GM12864 (cell line): ENCODE results near the gene TSEN34.

Experiments used
- DNase-seq: peaks from one replicate; pipeline ENCODE4 v3.0.0-alpha.2; 2011; ENCODE audit warnings: low read depth
- H3K4me3 ChIP-seq: 2 replicates; pipeline ENCODE4 v1.5.1; 2011; ENCODE audit warnings: mild to moderate bottlenecking, low read depth, low read length, control low read depth
- CTCF ChIP-seq: IDR thresholded peaks from 2 replicates; pipeline ENCODE4 v1.5.1; 2011; ENCODE audit warnings: low read depth, mild to moderate bottlenecking, moderate library complexity, low read length, control low read depth, inconsistent platforms; ENCODE audit errors: missing control alignments

Gene TSEN34

GRCh38 chr19:54149021-54149812 lies 41.9 kb upstream of the TSEN34 start:
- DNase-seq, result no peak
- no peak overlapping the region for H3K4me3 ChIP-seq
- no peak for TF ChIP-seq CTCF

- H3K4me3 ChIP-seq, result no peak overlapping the region
- DNase-seq, result no peak
Observed at GRCh38 chr19:54151362-54152035, 39.6 kb upstream of the TSEN34 start.

GRCh38 chr19:54152267-54152666 lies 38.8 kb upstream of the TSEN34 start:
- DNase-seq, result no peak
- no peak for TF ChIP-seq CTCF
- H3K4me3 ChIP-seq, result no peak overlapping the region

More at GRCh38 chr19:54151362-54152035, 39.6 kb upstream of the TSEN34 start:
- no peak for TF ChIP-seq CTCF

GRCh38 chr19:54152878-54153524 lies 38.1 kb upstream of the TSEN34 start:
- DNase-seq, result no peak
- TF ChIP-seq CTCF, result no peak
- H3K4me3 ChIP-seq, result no peak overlapping the region

GRCh38 chr19:54153731-54154326 lies 37.3 kb upstream of the TSEN34 start:
- no peak for TF ChIP-seq CTCF
- H3K4me3 ChIP-seq, result no peak overlapping the region
- no peak for DNase-seq

GRCh38 chr19:54154603-54155345 lies 36.3 kb upstream of the TSEN34 start:
- H3K4me3 ChIP-seq, result no peak overlapping the region
- no peak for TF ChIP-seq CTCF
- DNase-seq, result no peak
